Liver (tissue), 9 donors: Measurements from ENCODE around the gene SURF1. TPM values are rescaled to one million over a fixed set of nuclear protein-coding genes. Genes with fewer than 3 reads are reported as not detected.

Experiments used
- DNase-seq: peaks from one replicate; pipeline ENCODE4 v3.0.0-alpha.2; 2017; ENCODE audit warnings: low spot score
- H3K27ac ChIP-seq, 2 donors: one replicate each; pipeline ENCODE4 v1.7.0; 2013; ENCODE audit warnings: inconsistent platforms in 2 of 2, low read length in 2 of 2, control low read depth in 1 of 2, low read depth in 1 of 2, mild to moderate bottlenecking in 1 of 2
- H3K27me3 ChIP-seq, 4 donors: one replicate each; pipeline versions ENCODE4 v1.6.1 to v1.7.0; 2013; ENCODE audit warnings: low read length in 3 of 4, inconsistent platforms in 1 of 4, mild to moderate bottlenecking in 1 of 4, moderate library complexity in 1 of 4; ENCODE audit not compliant: control insufficient read depth in 4 of 4, insufficient read depth in 4 of 4
- H3K36me3 ChIP-seq, 4 donors: one replicate each; pipeline versions ENCODE4 v1.6.1 to v1.7.0; 2013; ENCODE audit warnings: low read length in 3 of 4, mild to moderate bottlenecking in 3 of 4, low read depth in 1 of 4, moderate library complexity in 1 of 4; ENCODE audit not compliant: control insufficient read depth in 4 of 4, insufficient read depth in 3 of 4
- H3K4me1 ChIP-seq, 4 donors: one replicate each; pipeline versions ENCODE4 v1.6.1 to v1.7.0; 2013; ENCODE audit warnings: low read length in 3 of 4, mild to moderate bottlenecking in 3 of 4, moderate library complexity in 1 of 4; ENCODE audit not compliant: control insufficient read depth in 4 of 4, insufficient read depth in 4 of 4
- H3K4me3 ChIP-seq, 3 donors: one replicate each; pipeline versions ENCODE4 v1.6.1 to v1.7.0; 2013; ENCODE audit warnings: low read length in 3 of 3, control low read depth in 1 of 3, low read depth in 1 of 3, mild to moderate bottlenecking in 1 of 3
- H3K9ac ChIP-seq, 2 donors: one replicate each; pipeline ENCODE4 v1.7.0; 2013; ENCODE audit warnings: low read length in 2 of 2, mild to moderate bottlenecking in 2 of 2, moderate library complexity in 2 of 2, control low read depth in 1 of 2, low read depth in 1 of 2
- H3K9me3 ChIP-seq, 4 donors: one replicate each; pipeline versions ENCODE4 v1.6.1 to v1.7.0; 2013; ENCODE audit warnings: low read length in 3 of 4; ENCODE audit not compliant: control insufficient read depth in 4 of 4
- EGR1 ChIP-seq, 2 donors: IDR thresholded peaks; 2 replicates each; pipeline ENCODE4 v1.6.1; 2016 to 2018; ENCODE audit warnings: antibody characterized with exemption in 2 of 2, low read depth in 2 of 2
- FOXA1 ChIP-seq: IDR thresholded peaks from 2 replicates; pipeline ENCODE4 v1.6.1; 2016; ENCODE audit warnings: antibody characterized with exemption
- FOXA2 ChIP-seq: IDR thresholded peaks from 2 replicates; pipeline ENCODE4 v1.6.1; 2016; ENCODE audit warnings: antibody characterized with exemption
- GABPA ChIP-seq, 2 donors: IDR thresholded peaks in 1 of 2; conservative IDR thresholded peaks in 1 of 2; 2 replicates each; pipeline ENCODE4 v1.6.1; 2016; ENCODE audit warnings: antibody characterized with exemption in 2 of 2, mild to moderate bottlenecking in 1 of 2, moderate library complexity in 1 of 2
- HNF4A ChIP-seq, 2 donors: conservative IDR thresholded peaks; 2 replicates each; pipeline ENCODE4 v1.6.1; 2016; ENCODE audit warnings: antibody characterized with exemption in 2 of 2, mild to moderate bottlenecking in 2 of 2
- HNF4G ChIP-seq: IDR thresholded peaks from 2 replicates; pipeline ENCODE4 v1.6.1; 2016; ENCODE audit warnings: antibody characterized with exemption
- JUND ChIP-seq, 2 donors: IDR thresholded peaks; 2 replicates each; pipeline ENCODE4 v1.6.1; 2016; ENCODE audit warnings: antibody characterized with exemption in 2 of 2
- NR2F2 ChIP-seq: IDR thresholded peaks from 2 replicates; pipeline ENCODE4 v1.6.1; 2016; ENCODE audit warnings: antibody characterized with exemption
- RAD21 ChIP-seq, 2 donors: IDR thresholded peaks; 2 replicates each; pipeline ENCODE4 v1.6.1; 2016; ENCODE audit warnings: antibody characterized with exemption in 2 of 2, mild to moderate bottlenecking in 2 of 2
- RXRA ChIP-seq, 2 donors: IDR thresholded peaks; 2 replicates each; pipeline ENCODE4 v1.6.1; 2017 to 2018; ENCODE audit warnings: antibody characterized with exemption in 2 of 2, mild to moderate bottlenecking in 1 of 2
- SP1 ChIP-seq: IDR thresholded peaks from 2 replicates; pipeline ENCODE4 v1.6.1; 2018; ENCODE audit warnings: antibody characterized with exemption, mild to moderate bottlenecking
- TAF1 ChIP-seq: conservative IDR thresholded peaks from 2 replicates; pipeline ENCODE4 v1.6.1; 2016; ENCODE audit warnings: antibody characterized with exemption, mild to moderate bottlenecking
- YY1 ChIP-seq: IDR thresholded peaks from 2 replicates; pipeline ENCODE4 v1.6.1; 2016; ENCODE audit warnings: antibody characterized with exemption, mild to moderate bottlenecking
- whole genome bisulfite sequencing: extraction: QIAGEN DNeasy Blood & Tissue Kit; methylation state at CpG from one replicate; pipeline ENCODE4 v1.1.7; 2013; 5-methylcytosine and 5-hydroxymethylcytosine counted together
- polyA plus RNA-seq, 2 donors: library from polyadenylated mRNA; stranded (reverse) in 1 of 2; unstranded in 1 of 2; fragments of 200-250 nt in 1 of 2; fragments of >200 nt in 1 of 2; fragmentation: Nextera tagmentation in 1 of 2; extraction: Ambion mirVana in 1 of 2; gene quantifications; one replicate each; pipeline versions ENCODE4 v1.2.1 to v1.2.3, GENCODE V29; 2013 to 2015
- total RNA-seq, 2 donors: library from RNA; depleted of rRNA; stranded (reverse); fragments of >200 nt; gene quantifications; one replicate each; pipeline ENCODE4 v1.2.3, GENCODE V29; 2014
- TF ChIP-seq, protein P1 (sequence below): IDR thresholded peaks from 2 replicates; pipeline ENCODE4 v1.6.1; 2016; ENCODE audit warnings: antibody characterized with exemption
- TF ChIP-seq, protein P2 (sequence below): fragments of 150-350 bp; IDR thresholded peaks from 2 replicates; pipeline ENCODE4 v1.5.1; 2017; ENCODE audit warnings: improper control_type of control experiment, low read depth, low read length; ENCODE audit not compliant: missing input control
- TF ChIP-seq, protein P3 (sequence below): IDR thresholded peaks from 2 replicates; pipeline ENCODE4 v1.6.1; 2016; ENCODE audit warnings: antibody characterized with exemption, mild to moderate bottlenecking
- TF ChIP-seq, protein P4 (sequence below): IDR thresholded peaks from 2 replicates; pipeline ENCODE4 v1.6.1; 2016; ENCODE audit warnings: antibody characterized with exemption
- TF ChIP-seq, protein P5 (sequence below): IDR thresholded peaks from 2 replicates; pipeline ENCODE4 v1.6.1; 2016; ENCODE audit warnings: antibody characterized with exemption
- donor health status: healthy.
- donor health status: healthy.
- donor health status: healthy.
- donor health status: healthy.
- donor health status: healthy.

The SURF1 gene
- total and polyA plus RNA-seq, 4 donors = 20.7 to 106 (median 50.5) TPM

DNA sequence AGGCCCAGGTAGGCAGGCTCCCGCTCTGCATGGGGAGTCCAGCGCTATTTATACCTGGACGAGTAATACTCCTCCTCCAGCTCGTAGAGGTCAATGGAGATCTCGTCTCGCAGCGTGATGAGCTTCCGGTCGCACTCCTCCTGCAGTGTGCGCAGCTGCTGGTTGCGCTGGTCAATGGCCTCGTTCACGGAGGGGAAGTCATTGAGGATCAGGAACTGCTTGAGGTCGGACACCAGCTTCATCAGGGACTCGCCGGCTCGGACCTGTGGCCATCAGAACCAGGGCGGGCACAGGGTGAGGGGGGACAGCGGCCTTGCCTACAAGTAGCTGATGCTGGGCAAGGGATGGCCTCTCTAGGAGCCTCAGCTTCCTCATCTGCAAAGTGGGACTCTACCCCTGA lies 12.2 kb downstream of the SURF1 start:
- TF ChIP-seq YY1 (no peak), HNF4A (conservative IDR thresholded peaks at IDR 0.05) (no peak), GABPA (IDR thresholded peaks at IDR 0.05 in 1 of 2, conservative IDR thresholded peaks at IDR 0.05 in 1 of 2) (no peak), RXRA (IDR thresholded peaks at IDR 0.05) (no peak), TAF1 (no peak), FOXA2 (no peak)
- TF ChIP-seq, protein P1, sequence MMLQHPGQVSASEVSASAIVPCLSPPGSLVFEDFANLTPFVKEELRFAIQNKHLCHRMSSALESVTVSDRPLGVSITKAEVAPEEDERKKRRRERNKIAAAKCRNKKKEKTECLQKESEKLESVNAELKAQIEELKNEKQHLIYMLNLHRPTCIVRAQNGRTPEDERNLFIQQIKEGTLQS = no peak
- TF ChIP-seq, protein P2, sequence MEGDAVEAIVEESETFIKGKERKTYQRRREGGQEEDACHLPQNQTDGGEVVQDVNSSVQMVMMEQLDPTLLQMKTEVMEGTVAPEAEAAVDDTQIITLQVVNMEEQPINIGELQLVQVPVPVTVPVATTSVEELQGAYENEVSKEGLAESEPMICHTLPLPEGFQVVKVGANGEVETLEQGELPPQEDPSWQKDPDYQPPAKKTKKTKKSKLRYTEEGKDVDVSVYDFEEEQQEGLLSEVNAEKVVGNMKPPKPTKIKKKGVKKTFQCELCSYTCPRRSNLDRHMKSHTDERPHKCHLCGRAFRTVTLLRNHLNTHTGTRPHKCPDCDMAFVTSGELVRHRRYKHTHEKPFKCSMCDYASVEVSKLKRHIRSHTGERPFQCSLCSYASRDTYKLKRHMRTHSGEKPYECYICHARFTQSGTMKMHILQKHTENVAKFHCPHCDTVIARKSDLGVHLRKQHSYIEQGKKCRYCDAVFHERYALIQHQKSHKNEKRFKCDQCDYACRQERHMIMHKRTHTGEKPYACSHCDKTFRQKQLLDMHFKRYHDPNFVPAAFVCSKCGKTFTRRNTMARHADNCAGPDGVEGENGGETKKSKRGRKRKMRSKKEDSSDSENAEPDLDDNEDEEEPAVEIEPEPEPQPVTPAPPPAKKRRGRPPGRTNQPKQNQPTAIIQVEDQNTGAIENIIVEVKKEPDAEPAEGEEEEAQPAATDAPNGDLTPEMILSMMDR = no peak
- H3K36me3 ChIP-seq = peaks cover 0 to 45% (median 12%) of the 10 kb centered on the region in 4 donors
- H3K27ac ChIP-seq = no peak overlapping the region
- H3K4me3 ChIP-seq = no peak overlapping the region
- H3K27me3 ChIP-seq = no peaks in the 10 kb centered on the region
- no peak for DNase-seq
- WGBS = 96% methylated on average over 19 of the region's 19 CpGs
- H3K9ac ChIP-seq = no peak overlapping the region
- H3K4me1 ChIP-seq = peaks cover 2 to 17% (median 12%) of the 10 kb centered on the region in 4 donors
- no peaks in the 10 kb centered on the region for H3K9me3 ChIP-seq

DNA sequence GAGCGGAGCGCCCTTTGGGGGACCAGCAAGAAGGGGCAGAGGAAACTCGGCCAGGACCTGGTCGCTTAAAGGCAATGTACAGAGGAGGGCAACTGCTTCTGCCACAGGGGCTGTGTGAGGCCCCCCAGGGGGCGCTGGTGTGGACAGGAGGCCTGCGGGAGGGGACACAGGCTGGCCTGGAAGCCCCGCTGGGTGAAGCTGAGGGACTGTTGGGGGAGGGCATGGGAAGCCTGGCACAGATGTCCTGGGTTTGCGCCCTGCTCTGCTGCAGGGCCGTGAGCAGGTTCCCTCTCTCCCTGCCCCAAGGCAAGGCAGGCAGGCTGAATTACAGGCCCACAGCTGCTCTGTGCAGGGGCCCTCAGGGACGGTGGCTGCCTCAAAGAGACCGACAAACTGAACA lies 13.7 kb downstream of the SURF1 start:
- no peaks in the 10 kb centered on the region for H3K9me3 ChIP-seq
- WGBS = 92% methylated on average over 11 of the region's 11 CpGs
- DNase-seq = no peak
- H3K4me3 ChIP-seq = no peak overlapping the region
- no peak overlapping the region for H3K9ac ChIP-seq
- no peak overlapping the region for H3K27ac ChIP-seq
- no peak for TF ChIP-seq YY1
- no peak for TF ChIP-seq RAD21 (IDR thresholded peaks at IDR 0.05)
- TF ChIP-seq TAF1 = no peak
- no peak for TF ChIP-seq HNF4A (conservative IDR thresholded peaks at IDR 0.05)
- no peak for TF ChIP-seq NR2F2
- TF ChIP-seq RXRA (IDR thresholded peaks at IDR 0.05) = no peak
- no peak for TF ChIP-seq FOXA2
- TF ChIP-seq, protein P3, sequence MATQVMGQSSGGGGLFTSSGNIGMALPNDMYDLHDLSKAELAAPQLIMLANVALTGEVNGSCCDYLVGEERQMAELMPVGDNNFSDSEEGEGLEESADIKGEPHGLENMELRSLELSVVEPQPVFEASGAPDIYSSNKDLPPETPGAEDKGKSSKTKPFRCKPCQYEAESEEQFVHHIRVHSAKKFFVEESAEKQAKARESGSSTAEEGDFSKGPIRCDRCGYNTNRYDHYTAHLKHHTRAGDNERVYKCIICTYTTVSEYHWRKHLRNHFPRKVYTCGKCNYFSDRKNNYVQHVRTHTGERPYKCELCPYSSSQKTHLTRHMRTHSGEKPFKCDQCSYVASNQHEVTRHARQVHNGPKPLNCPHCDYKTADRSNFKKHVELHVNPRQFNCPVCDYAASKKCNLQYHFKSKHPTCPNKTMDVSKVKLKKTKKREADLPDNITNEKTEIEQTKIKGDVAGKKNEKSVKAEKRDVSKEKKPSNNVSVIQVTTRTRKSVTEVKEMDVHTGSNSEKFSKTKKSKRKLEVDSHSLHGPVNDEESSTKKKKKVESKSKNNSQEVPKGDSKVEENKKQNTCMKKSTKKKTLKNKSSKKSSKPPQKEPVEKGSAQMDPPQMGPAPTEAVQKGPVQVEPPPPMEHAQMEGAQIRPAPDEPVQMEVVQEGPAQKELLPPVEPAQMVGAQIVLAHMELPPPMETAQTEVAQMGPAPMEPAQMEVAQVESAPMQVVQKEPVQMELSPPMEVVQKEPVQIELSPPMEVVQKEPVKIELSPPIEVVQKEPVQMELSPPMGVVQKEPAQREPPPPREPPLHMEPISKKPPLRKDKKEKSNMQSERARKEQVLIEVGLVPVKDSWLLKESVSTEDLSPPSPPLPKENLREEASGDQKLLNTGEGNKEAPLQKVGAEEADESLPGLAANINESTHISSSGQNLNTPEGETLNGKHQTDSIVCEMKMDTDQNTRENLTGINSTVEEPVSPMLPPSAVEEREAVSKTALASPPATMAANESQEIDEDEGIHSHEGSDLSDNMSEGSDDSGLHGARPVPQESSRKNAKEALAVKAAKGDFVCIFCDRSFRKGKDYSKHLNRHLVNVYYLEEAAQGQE = no peak
- no peak for TF ChIP-seq EGR1 (IDR thresholded peaks at IDR 0.05; ENCODE audit: low read depth in 2 of 2)
- TF ChIP-seq HNF4G = no peak
- TF ChIP-seq, protein P4, sequence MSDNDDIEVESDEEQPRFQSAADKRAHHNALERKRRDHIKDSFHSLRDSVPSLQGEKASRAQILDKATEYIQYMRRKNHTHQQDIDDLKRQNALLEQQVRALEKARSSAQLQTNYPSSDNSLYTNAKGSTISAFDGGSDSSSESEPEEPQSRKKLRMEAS = no peak
- no peak for TF ChIP-seq JUND (IDR thresholded peaks at IDR 0.05)
- TF ChIP-seq, protein P2 = no peak
- TF ChIP-seq, protein P5, sequence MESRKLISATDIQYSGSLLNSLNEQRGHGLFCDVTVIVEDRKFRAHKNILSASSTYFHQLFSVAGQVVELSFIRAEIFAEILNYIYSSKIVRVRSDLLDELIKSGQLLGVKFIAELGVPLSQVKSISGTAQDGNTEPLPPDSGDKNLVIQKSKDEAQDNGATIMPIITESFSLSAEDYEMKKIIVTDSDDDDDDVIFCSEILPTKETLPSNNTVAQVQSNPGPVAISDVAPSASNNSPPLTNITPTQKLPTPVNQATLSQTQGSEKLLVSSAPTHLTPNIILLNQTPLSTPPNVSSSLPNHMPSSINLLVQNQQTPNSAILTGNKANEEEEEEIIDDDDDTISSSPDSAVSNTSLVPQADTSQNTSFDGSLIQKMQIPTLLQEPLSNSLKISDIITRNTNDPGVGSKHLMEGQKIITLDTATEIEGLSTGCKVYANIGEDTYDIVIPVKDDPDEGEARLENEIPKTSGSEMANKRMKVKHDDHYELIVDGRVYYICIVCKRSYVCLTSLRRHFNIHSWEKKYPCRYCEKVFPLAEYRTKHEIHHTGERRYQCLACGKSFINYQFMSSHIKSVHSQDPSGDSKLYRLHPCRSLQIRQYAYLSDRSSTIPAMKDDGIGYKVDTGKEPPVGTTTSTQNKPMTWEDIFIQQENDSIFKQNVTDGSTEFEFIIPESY = no peak
- TF ChIP-seq, protein P1 = no peak
- no peak for TF ChIP-seq GABPA (IDR thresholded peaks at IDR 0.05 in 1 of 2, conservative IDR thresholded peaks at IDR 0.05 in 1 of 2)
- no peak for TF ChIP-seq SP1
- TF ChIP-seq FOXA1 = no peak
- no peaks in the 10 kb centered on the region for H3K27me3 ChIP-seq
- peaks cover 0 to 46% (median 13%) of the 10 kb centered on the region in 4 donors for H3K36me3 ChIP-seq
- peaks cover 0 to 15% (median 8%) of the 10 kb centered on the region in 4 donors for H3K4me1 ChIP-seq
